Neural cell (in vitro differentiated cells): ENCODE results near the gene CD83. TPM values are rescaled to one million over a fixed set of nuclear protein-coding genes. Genes with fewer than 3 reads are reported as not detected.

Experiments used
- H2AFZ ChIP-seq: fragments of 200-600, 300-800 bp; sonication (generic), shearing (Covaris generic); 2 replicates; pipeline ENCODE4 v1.6.0; 2014; ENCODE audit warnings: low read depth, mild to moderate bottlenecking, antibody characterized with exemption, low read length, moderate library complexity
- H3F3A ChIP-seq: fragments of 200-600 bp; shearing (Covaris generic); 2 replicates; pipeline ENCODE4 v1.6.1; 2016; ENCODE audit warnings: mild to moderate bottlenecking, moderate library complexity, mixed read lengths, antibody characterized with exemption, low read length; ENCODE audit not compliant: insufficient read depth, poor library complexity, severe bottlenecking
- H3K27ac ChIP-seq: fragments of 200-600, 300-800 bp; sonication (generic), shearing (Covaris generic); 2 replicates; pipeline ENCODE4 v1.5.1; 2014; ENCODE audit warnings: mild to moderate bottlenecking, low read length, moderate library complexity
- H3K27me3 ChIP-seq: fragments of 300-800, 200-600 bp; sonication (generic), shearing (Covaris generic); 2 replicates; pipeline ENCODE4 v1.6.0; 2014; ENCODE audit warnings: mild to moderate bottlenecking, low read depth, low read length, moderate library complexity; ENCODE audit not compliant: insufficient read depth
- H3K36me3 ChIP-seq: fragments of 300-800, 200-600 bp; sonication (generic), shearing (Covaris generic); 2 replicates; pipeline ENCODE4 v1.5.1; 2014; ENCODE audit warnings: mild to moderate bottlenecking, antibody characterized with exemption, low read length, moderate library complexity; ENCODE audit not compliant: insufficient read depth
- H3K4me2 ChIP-seq: fragments of 300-800, 200-600 bp; sonication (generic), shearing (Covaris generic); 2 replicates; pipeline ENCODE4 v1.6.0; 2014; ENCODE audit warnings: mild to moderate bottlenecking, low read length
- H3K4me3 ChIP-seq: fragments of 300-800, 200-600 bp; sonication (generic), shearing (Covaris generic); 2 replicates; pipeline ENCODE4 v1.5.1; 2014; ENCODE audit warnings: mild to moderate bottlenecking, low read length, moderate library complexity
- H3K79me2 ChIP-seq: fragments of 200-600 bp; shearing (Covaris generic); replicated peaks from 2 replicates; pipeline ENCODE4 v1.6.0; 2014; ENCODE audit warnings: mild to moderate bottlenecking, low read length, moderate library complexity; ENCODE audit not compliant: insufficient read depth
- H3K9ac ChIP-seq: fragments of 300-800, 200-600 bp; sonication (generic), shearing (Covaris generic); 2 replicates; pipeline ENCODE4 v1.6.1; 2016; ENCODE audit warnings: mild to moderate bottlenecking, low read length, mixed read lengths
- H3K9me2 ChIP-seq: fragments of 200-600 bp; shearing (Covaris generic); 2 replicates; pipeline ENCODE4 v1.6.1; 2016; ENCODE audit warnings: mild to moderate bottlenecking, low read length, mixed read lengths; ENCODE audit not compliant: insufficient read depth
- H3K9me3 ChIP-seq: fragments of 200-600, 300-800 bp; sonication (generic), shearing (Covaris generic); 2 replicates; pipeline ENCODE4 v1.6.1; 2016; ENCODE audit warnings: mild to moderate bottlenecking, mixed run types, low read length, moderate library complexity, mixed read lengths
- H4K20me1 ChIP-seq: fragments of 200-600 bp; shearing (Covaris generic); 2 replicates; pipeline ENCODE4 v1.6.1; 2016; ENCODE audit warnings: mild to moderate bottlenecking, mixed run types; ENCODE audit not compliant: insufficient read depth
- EP300 ChIP-seq: fragments of 450-650 bp; conservative IDR thresholded peaks from 2 replicates; pipeline ENCODE4 v1.6.1; 2014; ENCODE audit warnings: antibody characterized with exemption, mild to moderate bottlenecking, moderate library complexity; ENCODE audit not compliant: poor library complexity, severe bottlenecking
- EZH2 ChIP-seq: fragments of 200-600, 300-800 bp; shearing (Covaris generic), sonication (generic); IDR thresholded peaks from 2 replicates; pipeline ENCODE4 v1.6.1; 2014; ENCODE audit warnings: antibody characterized with exemption, low read length, borderline replicate concordance, mild to moderate bottlenecking; ENCODE audit not compliant: insufficient read depth, poor library complexity, severe bottlenecking
- MXI1 ChIP-seq: fragments of 450-650 bp; conservative IDR thresholded peaks from 2 replicates; pipeline ENCODE4 v1.6.1; 2014; ENCODE audit warnings: antibody characterized with exemption, mild to moderate bottlenecking; ENCODE audit not compliant: poor library complexity, severe bottlenecking
- POLR2AphosphoS5 ChIP-seq: IDR thresholded peaks from 2 replicates; pipeline ENCODE4 v1.6.1; 2012
- RAD21 ChIP-seq: fragments of 450-650 bp; conservative IDR thresholded peaks from 2 replicates; pipeline ENCODE4 v1.6.1; 2014; ENCODE audit warnings: antibody characterized with exemption, mild to moderate bottlenecking, moderate library complexity
- REST ChIP-seq: IDR thresholded peaks from 2 replicates; pipeline ENCODE4 v1.6.1; 2012; ENCODE audit warnings: borderline replicate concordance
- SMC3 ChIP-seq: fragments of 450-650 bp; conservative IDR thresholded peaks from 2 replicates; pipeline ENCODE4 v1.6.1; 2014; ENCODE audit warnings: antibody characterized with exemption, mild to moderate bottlenecking, moderate library complexity; ENCODE audit not compliant: poor library complexity
- TAF1 ChIP-seq: IDR thresholded peaks from 2 replicates; pipeline ENCODE4 v1.6.1; 2012; ENCODE audit warnings: low read depth
- polyA plus RNA-seq: library from polyadenylated mRNA; depleted of rRNA; stranded (reverse); fragments of >200 nt; gene quantifications from 2 replicates; pipeline ENCODE4 v1.2.3, GENCODE V29; 2014
- TF ChIP-seq, protein P1 (sequence below): fragments of 450-650 bp; IDR thresholded peaks from 2 replicates; pipeline ENCODE4 v1.5.1; 2014; ENCODE audit warnings: antibody characterized with exemption, mild to moderate bottlenecking, moderate library complexity; ENCODE audit not compliant: poor library complexity, severe bottlenecking

CD83 gene
- polyA plus RNA-seq, 1 donor from 2014 or later: 17.0 TPM

DNA sequence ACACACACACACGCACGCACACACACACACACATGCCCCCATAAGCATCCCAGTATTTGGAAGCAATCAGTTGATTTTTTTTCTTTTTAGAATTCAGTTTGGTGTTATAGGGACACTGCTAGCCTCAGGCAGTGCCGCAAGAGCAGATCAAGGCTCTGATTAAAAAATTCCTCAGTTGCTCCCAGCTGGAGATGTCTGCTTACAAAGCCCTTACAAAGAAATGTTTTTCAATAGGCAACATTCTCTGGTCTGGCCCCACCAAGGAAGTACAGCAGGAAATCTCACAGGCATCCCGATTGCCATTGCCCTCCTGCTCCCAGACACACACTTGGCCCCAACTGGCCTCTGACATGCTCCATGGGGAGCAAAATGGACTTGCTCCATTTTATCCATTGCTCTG is 22.9 kb upstream of the CD83 start:
- Histone ChIP-seq H2AFZ (no peak overlapping the region), H3K36me3 (no peaks in the 10 kb centered on the region), H3K27me3 (no peaks in the 10 kb centered on the region), H3F3A (no peaks in the 10 kb centered on the region), H3K4me3 (no peak overlapping the region), H3K9me3 (no peaks in the 10 kb centered on the region), H3K9me2 (no peaks in the 10 kb centered on the region), H3K4me2 (no peak overlapping the region), H3K27ac (no peak overlapping the region), H3K9ac (no peak overlapping the region), H3K79me2 (no peaks in the 10 kb centered on the region), H4K20me1 (no peaks in the 10 kb centered on the region)
- TF ChIP-seq TAF1 (no peak), MXI1 (no peak), SMC3 (no peak), POLR2AphosphoS5 (no peak), EP300 (no peak), EZH2 (no peak), REST (no peak), RAD21 (no peak)
- TF ChIP-seq, protein P1, sequence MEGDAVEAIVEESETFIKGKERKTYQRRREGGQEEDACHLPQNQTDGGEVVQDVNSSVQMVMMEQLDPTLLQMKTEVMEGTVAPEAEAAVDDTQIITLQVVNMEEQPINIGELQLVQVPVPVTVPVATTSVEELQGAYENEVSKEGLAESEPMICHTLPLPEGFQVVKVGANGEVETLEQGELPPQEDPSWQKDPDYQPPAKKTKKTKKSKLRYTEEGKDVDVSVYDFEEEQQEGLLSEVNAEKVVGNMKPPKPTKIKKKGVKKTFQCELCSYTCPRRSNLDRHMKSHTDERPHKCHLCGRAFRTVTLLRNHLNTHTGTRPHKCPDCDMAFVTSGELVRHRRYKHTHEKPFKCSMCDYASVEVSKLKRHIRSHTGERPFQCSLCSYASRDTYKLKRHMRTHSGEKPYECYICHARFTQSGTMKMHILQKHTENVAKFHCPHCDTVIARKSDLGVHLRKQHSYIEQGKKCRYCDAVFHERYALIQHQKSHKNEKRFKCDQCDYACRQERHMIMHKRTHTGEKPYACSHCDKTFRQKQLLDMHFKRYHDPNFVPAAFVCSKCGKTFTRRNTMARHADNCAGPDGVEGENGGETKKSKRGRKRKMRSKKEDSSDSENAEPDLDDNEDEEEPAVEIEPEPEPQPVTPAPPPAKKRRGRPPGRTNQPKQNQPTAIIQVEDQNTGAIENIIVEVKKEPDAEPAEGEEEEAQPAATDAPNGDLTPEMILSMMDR: no peak

- no peak overlapping the region for H3K4me2 ChIP-seq
- H4K20me1 ChIP-seq: no peaks in the 10 kb centered on the region
- no peaks in the 10 kb centered on the region for H3K27me3 ChIP-seq
- H3K36me3 ChIP-seq: no peaks in the 10 kb centered on the region
- H3K4me3 ChIP-seq: no peak overlapping the region
- no peaks in the 10 kb centered on the region for H3K79me2 ChIP-seq
- no peak overlapping the region for H2AFZ ChIP-seq
- TF ChIP-seq, protein P1: no peak
- TF ChIP-seq RAD21: no peak
- TF ChIP-seq SMC3: no peak
- TF ChIP-seq POLR2AphosphoS5: no peak
- no peak for TF ChIP-seq EZH2
- TF ChIP-seq EP300: no peak
- no peak for TF ChIP-seq MXI1
- TF ChIP-seq REST: no peak
- H3K27ac ChIP-seq: no peak overlapping the region
- H3K9ac ChIP-seq: no peak overlapping the region
- no peaks in the 10 kb centered on the region for H3K9me2 ChIP-seq
- H3K9me3 ChIP-seq: no peaks in the 10 kb centered on the region
- H3F3A ChIP-seq: no peaks in the 10 kb centered on the region
Measured at GRCh38 chr6:14095437-14095836, 22.1 kb upstream of the CD83 start.
